ENCODE data around the gene A2M. TPM values are rescaled to one million over a fixed set of nuclear protein-coding genes. Genes with fewer than 3 reads are reported as not detected.

The A2M gene
- total and polyA plus RNA-seq, 2 of the 13 experiments (the other 11 are each of a cell fraction or from before 2014, with no cell fraction given), result 2,807 to 6,551 TPM

DNA sequence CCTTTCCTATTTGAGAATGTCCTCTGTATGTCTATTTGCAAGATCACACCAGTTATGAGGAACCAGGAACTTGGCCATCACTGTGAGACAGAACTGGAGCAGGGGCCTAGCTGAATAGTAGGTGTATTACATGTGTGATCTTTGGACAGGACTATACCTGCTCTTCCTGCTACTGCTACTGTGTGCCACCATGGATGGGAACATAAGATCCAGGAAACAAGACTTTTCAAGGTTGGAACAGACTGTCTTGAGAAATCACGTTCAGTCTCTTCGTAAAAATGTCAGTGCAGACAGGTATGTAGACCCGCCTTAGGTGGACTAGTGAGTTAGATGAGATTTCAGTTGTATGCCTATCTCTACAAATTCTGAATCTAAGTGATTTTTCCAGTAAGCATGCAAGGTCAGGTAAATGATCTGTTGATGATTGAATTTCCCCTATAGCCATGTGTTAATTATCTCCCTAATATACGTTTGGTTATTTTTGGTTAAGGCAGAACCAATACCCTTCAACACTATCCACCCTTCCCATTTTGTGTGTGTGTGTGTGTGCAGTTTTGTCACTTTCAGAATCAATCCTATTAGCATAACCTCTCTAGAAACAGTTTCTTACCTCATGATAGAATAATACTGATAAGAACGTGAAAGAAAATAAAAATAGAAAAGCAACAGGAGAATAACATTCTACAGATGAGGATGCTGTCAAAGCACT lies 7.1 kb downstream of the A2M start (continued):
- TF ChIP-seq HNRNPK (IDR thresholded peaks at IDR 0.05; ENCODE audit: low read depth, low read length, poor library complexity, severe bottlenecking), result no peak
- TF ChIP-seq, protein P1, sequence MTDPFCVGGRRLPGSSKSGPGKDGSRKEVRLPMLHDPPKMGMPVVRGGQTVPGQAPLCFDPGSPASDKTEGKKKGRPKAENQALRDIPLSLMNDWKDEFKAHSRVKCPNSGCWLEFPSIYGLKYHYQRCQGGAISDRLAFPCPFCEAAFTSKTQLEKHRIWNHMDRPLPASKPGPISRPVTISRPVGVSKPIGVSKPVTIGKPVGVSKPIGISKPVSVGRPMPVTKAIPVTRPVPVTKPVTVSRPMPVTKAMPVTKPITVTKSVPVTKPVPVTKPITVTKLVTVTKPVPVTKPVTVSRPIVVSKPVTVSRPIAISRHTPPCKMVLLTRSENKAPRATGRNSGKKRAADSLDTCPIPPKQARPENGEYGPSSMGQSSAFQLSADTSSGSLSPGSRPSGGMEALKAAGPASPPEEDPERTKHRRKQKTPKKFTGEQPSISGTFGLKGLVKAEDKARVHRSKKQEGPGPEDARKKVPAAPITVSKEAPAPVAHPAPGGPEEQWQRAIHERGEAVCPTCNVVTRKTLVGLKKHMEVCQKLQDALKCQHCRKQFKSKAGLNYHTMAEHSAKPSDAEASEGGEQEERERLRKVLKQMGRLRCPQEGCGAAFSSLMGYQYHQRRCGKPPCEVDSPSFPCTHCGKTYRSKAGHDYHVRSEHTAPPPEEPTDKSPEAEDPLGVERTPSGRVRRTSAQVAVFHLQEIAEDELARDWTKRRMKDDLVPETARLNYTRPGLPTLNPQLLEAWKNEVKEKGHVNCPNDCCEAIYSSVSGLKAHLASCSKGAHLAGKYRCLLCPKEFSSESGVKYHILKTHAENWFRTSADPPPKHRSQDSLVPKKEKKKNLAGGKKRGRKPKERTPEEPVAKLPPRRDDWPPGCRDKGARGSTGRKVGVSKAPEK (CRISPR knock-in tag; IDR thresholded peaks at IDR 0.05; ENCODE audit: borderline replicate concordance), result no peak
- no peak for TF ChIP-seq ZNF776 (CRISPR knock-in tag; IDR thresholded peaks at IDR 0.05)
- TF ChIP-seq NR1H2 (CRISPR knock-in tag; IDR thresholded peaks at IDR 0.05; ENCODE audit: borderline replicate concordance, low read depth), result no peak
- no peak for TF ChIP-seq ELF4 (CRISPR knock-in tag; IDR thresholded peaks at IDR 0.05; ENCODE audit: borderline replicate concordance)
- TF ChIP-seq HOXA3 (CRISPR knock-in tag; IDR thresholded peaks at IDR 0.05), result no peak
- no peak for TF ChIP-seq NFIB (CRISPR knock-in tag; IDR thresholded peaks at IDR 0.05; ENCODE audit: borderline replicate concordance)
- TF ChIP-seq KLF16 (CRISPR knock-in tag; IDR thresholded peaks at IDR 0.05), result 0 out of 4 replicates have a peak, but pooled peaks of 1 of the 2 experiments have one; percentile 2

DNA sequence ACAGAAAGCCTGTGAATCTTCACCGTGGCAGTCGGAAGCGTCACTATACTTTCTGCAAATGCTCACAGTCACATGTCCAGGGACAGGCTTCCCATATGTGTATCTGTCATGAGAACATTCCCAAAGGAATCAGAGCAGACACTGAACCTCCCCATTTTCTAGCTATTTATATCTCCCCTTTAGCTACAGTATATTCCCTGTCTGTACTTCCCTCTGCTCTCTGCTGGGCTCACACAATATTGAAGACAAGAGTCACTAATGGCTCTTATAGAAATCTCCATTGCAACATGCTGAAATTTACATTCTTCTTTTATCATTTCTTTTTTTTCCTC lies 8.2 kb downstream of the A2M start:
- no peaks in the 10 kb centered on the region for H3K27me3 ChIP-seq (ENCODE audit: control insufficient read depth in 1 of 2, insufficient read depth in 2 of 2, low read length in 2 of 2)
- H2AFZ ChIP-seq (ENCODE audit: low read length), result no peak overlapping the region
- H3K36me3 ChIP-seq (replicated peaks in 1 of 2; ENCODE audit: control insufficient read depth in 1 of 2, insufficient read depth in 2 of 2, low read length in 2 of 2), result peaks cover 27 to 76% of the 10 kb centered on the region in 2 experiments
- no peak for DNase-seq (ENCODE audit: low spot score)
- peaks cover 12% of the 10 kb centered on the region for H3K79me2 ChIP-seq (ENCODE audit: insufficient read depth, low read length)
- 98% methylated on average over 3 of the region's 3 CpGs for WGBS (ENCODE audit: low lambda C conversion rate)
- no peak overlapping the region for H3K9ac ChIP-seq (ENCODE audit: insufficient read depth, low read depth, low read length)
- H3K27ac ChIP-seq (ENCODE audit: extremely low read length, insufficient read depth, low read length), result peak overlapping the region; percentile 27
- peaks cover 45% of the 10 kb centered on the region for H4K20me1 ChIP-seq (ENCODE audit: insufficient read depth, low read length)
- peak; percentile 31 for ATAC-seq
- peaks cover 51% of the 10 kb centered on the region for H3K4me1 ChIP-seq (ENCODE audit: insufficient read depth, low read length)
- H3K4me2 ChIP-seq (ENCODE audit: low read depth, low read length), result no peak overlapping the region
- intact Hi-C loops (cut with micrococcal nuclease; ENCODE audit: unreplicated experiment) (no loop called here), in situ Hi-C loops (cut with HindIII; ENCODE audit: extremely low pct_ligation_motif_present, low pct_unique_long_range_greater_than_20kb) (no loop called here)
- H3K9me3 ChIP-seq (ENCODE audit: low read length), result no peaks in the 10 kb centered on the region
- FAIRE-seq, result no peak
- no peak overlapping the region for H3K4me3 ChIP-seq (replicated peaks in 1 of 3; ENCODE audit: insufficient read depth in 1 of 3, low read depth in 2 of 3, low read length in 3 of 3)
- no TSS peak for BruUV-seq (replicated peaks)
- ChIA-PET CTCF (ENCODE audit: low intra/inter-chr PET ratio, low total read pairs) (no interaction called here), POLR2A (interaction anchor here (1.4 kb wide), 1 partner anchor 8 kb away, joined by 7 read pairs; the partner anchor contains the start of gene A2M)
- TF ChIP-seq ZBTB44 (CRISPR knock-in tag; IDR thresholded peaks at IDR 0.05) (0 out of 2 replicates have a peak, but pooled peaks have one; percentile 39), KAT8 (CRISPR knock-in tag; IDR thresholded peaks at IDR 0.05) (0 out of 2 replicates have a peak, but pooled peaks have one; percentile 16), RBM22 (optimal IDR thresholded peaks at IDR 0.05; ENCODE audit: low read length) (peak; percentile 89), ZNF562 (CRISPR knock-in tag; IDR thresholded peaks at IDR 0.05; ENCODE audit: borderline replicate concordance) (no peak), SIX1 (CRISPR knock-in tag; IDR thresholded peaks at IDR 0.05; ENCODE audit: borderline replicate concordance) (no peak), MIER2 (CRISPR knock-in tag; IDR thresholded peaks at IDR 0.05) (no peak), CEBPG (CRISPR knock-in tag; IDR thresholded peaks at IDR 0.05) (no peak), KLF11 (CRISPR knock-in tag; IDR thresholded peaks at IDR 0.05) (no peak), ZNF326 (CRISPR knock-in tag; IDR thresholded peaks at IDR 0.05; ENCODE audit: borderline replicate concordance) (peak; percentile 92; the same call in 1 of the 2 replicates), KLF16 (CRISPR knock-in tag; IDR thresholded peaks at IDR 0.05) (no peak)
- TF ChIP-seq, protein P2, sequence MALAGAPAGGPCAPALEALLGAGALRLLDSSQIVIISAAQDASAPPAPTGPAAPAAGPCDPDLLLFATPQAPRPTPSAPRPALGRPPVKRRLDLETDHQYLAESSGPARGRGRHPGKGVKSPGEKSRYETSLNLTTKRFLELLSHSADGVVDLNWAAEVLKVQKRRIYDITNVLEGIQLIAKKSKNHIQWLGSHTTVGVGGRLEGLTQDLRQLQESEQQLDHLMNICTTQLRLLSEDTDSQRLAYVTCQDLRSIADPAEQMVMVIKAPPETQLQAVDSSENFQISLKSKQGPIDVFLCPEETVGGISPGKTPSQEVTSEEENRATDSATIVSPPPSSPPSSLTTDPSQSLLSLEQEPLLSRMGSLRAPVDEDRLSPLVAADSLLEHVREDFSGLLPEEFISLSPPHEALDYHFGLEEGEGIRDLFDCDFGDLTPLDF (CRISPR knock-in tag; IDR thresholded peaks at IDR 0.05), result no peak

All from HepG2 (cell line).